HepG2 (cell line): Measurements from ENCODE around the gene DHRS9. TPM values are rescaled to one million over a fixed set of nuclear protein-coding genes. Genes with fewer than 3 reads are reported as not detected.

ENCODE experiments used
- ATAC-seq: fragments of 200-7000 bp; cut with Tn5 transposase; 3 replicates; pipeline ENCODE4 v1.9.1; 2020; ENCODE audit warnings: mild to moderate bottlenecking, moderate library complexity
- BruUV-seq: library from RNA; stranded (reverse); fragments of 400-500 nt; replicated peaks from 2 replicates; lab custom pipeline; 2021; lab: Mats Ljungman, UMichigan
- CTCF ChIA-PET: fragments of 300-600 bp; formaldehyde crosslinking; extraction: SDS; loops from one replicate; lab custom pipeline; 2021; ENCODE audit warnings: low total read pairs, inconsistent platforms, low intra/inter-chr PET ratio; lab: Yijun Ruan, JAX
- POLR2A ChIA-PET: fragments of 350-600 bp; sonication (Branson Sonifier 250); formaldehyde crosslinking; loops from one replicate; lab custom pipeline; 2020; ENCODE audit warnings: antibody characterized with exemption, inconsistent platforms; lab: Yijun Ruan, JAX
- DNase-seq: peaks from one replicate; pipeline ENCODE4 v3.0.0-alpha.2; 2015; ENCODE audit warnings: low spot score
- FAIRE-seq: peaks from 3 replicates; lab custom pipeline; 2011; peaks lifted over from hg19 to GRCh38; lab: Jason Lieb, UNC
- H2AFZ ChIP-seq: one replicate; pipeline ENCODE4 v1.6.1; 2011; ENCODE audit warnings: low read length, inconsistent platforms
- H3K27ac ChIP-seq: fragments of 300-600 bp; 3 replicates; pipeline ENCODE4 v1.8.0; 2011; ENCODE audit warnings: mixed run types, mild to moderate bottlenecking, mixed read lengths, low read length, inconsistent platforms; ENCODE audit not compliant: insufficient read depth; ENCODE audit errors: extremely low read length
- H3K27me3 ChIP-seq, 2 experiments: fragments of 200-600 bp in 1 of 2; 2 replicates in 1 of 2; 3 replicates in 1 of 2; pipeline versions ENCODE4 v1.6.0 to v1.8.0; 2011; ENCODE audit warnings: low read length in 2 of 2, mild to moderate bottlenecking in 2 of 2, moderate library complexity in 2 of 2, inconsistent platforms in 1 of 2; ENCODE audit not compliant: insufficient read depth in 2 of 2, control insufficient read depth in 1 of 2
- H3K36me3 ChIP-seq, 2 experiments: fragments of 200-600 bp in 1 of 2; replicated peaks in 1 of 2; 2 replicates in 1 of 2; 3 replicates in 1 of 2; pipeline versions ENCODE4 v1.5.1 to v1.8.0; 2011; ENCODE audit warnings: low read length in 2 of 2, inconsistent platforms in 1 of 2; ENCODE audit not compliant: insufficient read depth in 2 of 2, control insufficient read depth in 1 of 2
- H3K4me1 ChIP-seq: 2 replicates; pipeline ENCODE4 v1.5.1; 2012; ENCODE audit warnings: low read length, inconsistent platforms; ENCODE audit not compliant: insufficient read depth
- H3K4me2 ChIP-seq: 2 replicates; pipeline ENCODE4 v1.6.0; 2011; ENCODE audit warnings: low read depth, low read length, inconsistent platforms
- H3K4me3 ChIP-seq, 3 experiments: fragments of 200-600 bp in 1 of 3; sonication (generic), shearing (Covaris generic) in 1 of 3; replicated peaks in 1 of 3; 2 replicates each; pipeline ENCODE4 v1.5.1; 2011 to 2016; ENCODE audit warnings: low read length in 3 of 3, inconsistent platforms in 2 of 3, low read depth in 2 of 3, mild to moderate bottlenecking in 2 of 3, control low read depth in 1 of 3, mixed read lengths in 1 of 3; ENCODE audit not compliant: insufficient read depth in 1 of 3
- H3K79me2 ChIP-seq: one replicate; pipeline ENCODE4 v1.6.1; 2011; ENCODE audit warnings: low read length, inconsistent platforms; ENCODE audit not compliant: insufficient read depth
- H3K9ac ChIP-seq: 2 replicates; pipeline ENCODE4 v1.6.0; 2011; ENCODE audit warnings: mild to moderate bottlenecking, low read depth, low read length, inconsistent platforms; ENCODE audit not compliant: insufficient read depth
- H3K9me3 ChIP-seq: 2 replicates; pipeline ENCODE4 v1.5.1; 2012; ENCODE audit warnings: mild to moderate bottlenecking, low read length
- H4K20me1 ChIP-seq: 2 replicates; pipeline ENCODE4 v1.6.0; 2011; ENCODE audit warnings: inconsistent platforms, mild to moderate bottlenecking, low read length, moderate library complexity; ENCODE audit not compliant: insufficient read depth
- ARHGAP35 ChIP-seq: sonication (generic); formaldehyde crosslinking; IDR thresholded peaks from 2 replicates; pipeline ENCODE4 v1.9.0; 2022; ENCODE audit warnings: mild to moderate bottlenecking, inconsistent platforms, moderate library complexity, missing genetic modification reagents, borderline replicate concordance
- CENPX ChIP-seq: sonication (generic); formaldehyde crosslinking; IDR thresholded peaks from 2 replicates; pipeline ENCODE4 v1.9.0; 2021; ENCODE audit warnings: mild to moderate bottlenecking, missing genetic modification reagents, moderate library complexity
- FIP1L1 ChIP-seq: fragments of 200-400 bp; formaldehyde crosslinking; IDR thresholded peaks from 2 replicates; pipeline ENCODE4 v1.6.1; 2018; ENCODE audit warnings: low read depth, mild to moderate bottlenecking, low read length, moderate library complexity, borderline replicate concordance; ENCODE audit not compliant: insufficient read depth
- GTF2F1 ChIP-seq: fragments of 150-350 bp; IDR thresholded peaks from 2 replicates; pipeline ENCODE4 v1.6.1; 2014; ENCODE audit warnings: low read length
- KDM5A ChIP-seq: fragments of 200-600 bp; sonication (generic); IDR thresholded peaks from 2 replicates; pipeline ENCODE4 v1.7.0; 2018; ENCODE audit warnings: antibody characterized with exemption, mild to moderate bottlenecking, low read length, borderline replicate concordance
- KLF9 ChIP-seq: IDR thresholded peaks from 2 replicates; pipeline ENCODE4 v1.6.1; 2016; ENCODE audit warnings: low read depth
- MAF1 ChIP-seq: sonication (generic); formaldehyde crosslinking; IDR thresholded peaks from 2 replicates; pipeline ENCODE4 v1.5.0; 2020; ENCODE audit warnings: missing genetic modification reagents, borderline replicate concordance
- MLLT10 ChIP-seq: sonication (generic); formaldehyde crosslinking; IDR thresholded peaks from 2 replicates; pipeline ENCODE4 v1.4.0; 2020; ENCODE audit warnings: missing genetic modification reagents
- NFKB2 ChIP-seq: sonication (generic); formaldehyde crosslinking; IDR thresholded peaks from 2 replicates; pipeline ENCODE4 v1.4.0; 2020; ENCODE audit warnings: missing genetic modification reagents, borderline replicate concordance
- NRL ChIP-seq: sonication (generic); formaldehyde crosslinking; IDR thresholded peaks from 2 replicates; pipeline ENCODE4 v1.5.0; 2020; ENCODE audit warnings: missing genetic modification reagents, mild to moderate bottlenecking, moderate library complexity, borderline replicate concordance
- SP5 ChIP-seq: IDR thresholded peaks from 2 replicates; pipeline ENCODE4 v1.6.1; 2016; ENCODE audit warnings: low read depth, borderline replicate concordance
- THAP11 ChIP-seq: IDR thresholded peaks from 2 replicates; pipeline ENCODE4 v1.6.1; 2016; ENCODE audit warnings: missing biosample characterization, missing genetic modification reagents
- TRIM24 ChIP-seq: sonication (generic); formaldehyde crosslinking; IDR thresholded peaks from 2 replicates; pipeline ENCODE4 v1.8.0; 2022; ENCODE audit warnings: mild to moderate bottlenecking, missing genetic modification reagents
- ZNF33B ChIP-seq: sonication (generic); formaldehyde crosslinking; IDR thresholded peaks from 2 replicates; pipeline ENCODE4 v1.5.1; 2020; ENCODE audit warnings: mild to moderate bottlenecking, missing genetic modification reagents
- ZNF343 ChIP-seq: sonication (generic); formaldehyde crosslinking; IDR thresholded peaks from 2 replicates; pipeline ENCODE4 v1.4.0; 2020; ENCODE audit warnings: mild to moderate bottlenecking, missing genetic modification reagents
- WGBS: methylation state at CpG from one replicate; pipeline ENCODE4 v1.1.6; 2017; ENCODE audit warnings: low lambda C conversion rate; 5-methylcytosine and 5-hydroxymethylcytosine counted together
- in situ Hi-C: cut with HindIII; loops from 2 replicates; pipeline ENCODE4 v1.10.0; 2017; ENCODE audit warnings: low pct_unique_long_range_greater_than_20kb; ENCODE audit not compliant: extremely low pct_ligation_motif_present
- intact Hi-C: fragments of 100-400 bp; cut with micrococcal nuclease; formaldehyde crosslinking; loops from one replicate; pipeline ENCODE4 v1.10.0; 2022; ENCODE audit not compliant: unreplicated experiment
- polyA plus RNA-seq, 8 experiments: library from polyadenylated mRNA; depleted of rRNA in 3 of 8; stranded (reverse) in 7 of 8; unstranded in 1 of 8; fragments of >200 nt; fragmentation: Illumina TruSeq in 4 of 8; extraction: Trizol in 4 of 8; gene quantifications; 2 replicates each; pipeline versions ENCODE4 v1.2.1 to v1.2.3, GENCODE V29; 2011 to 2016; ENCODE audit warnings: low read depth in 4 of 8, missing spikeins in 1 of 8, mixed read lengths in 1 of 8; ENCODE audit not compliant: insufficient read depth in 1 of 8
- total RNA-seq, 5 experiments: library from RNA; depleted of rRNA; stranded (reverse); fragments of >200 nt; fragmentation: Illumina TruSeq; extraction: Trizol; gene quantifications; 2 replicates each; pipeline ENCODE4 v1.2.3, GENCODE V29; 2016; ENCODE audit warnings: low read depth in 1 of 5
- TF ChIP-seq, protein P1 (sequence below): sonication (generic); formaldehyde crosslinking; IDR thresholded peaks from 2 replicates; pipeline ENCODE4 v1.8.1; 2023; ENCODE audit warnings: mild to moderate bottlenecking, moderate library complexity, missing genetic modification reagents
- TF ChIP-seq, protein P2 (sequence below): sonication (generic); formaldehyde crosslinking; IDR thresholded peaks from 2 replicates; pipeline ENCODE4 v1.4.0; 2020; ENCODE audit warnings: missing genetic modification reagents
- TF ChIP-seq, protein P3 (sequence below): sonication (generic); formaldehyde crosslinking; conservative IDR thresholded peaks from 2 replicates; pipeline ENCODE4 v1.8.0; 2022; ENCODE audit warnings: mild to moderate bottlenecking, moderate library complexity, missing genetic modification reagents
- TF ChIP-seq, protein P4 (sequence below): sonication (generic); formaldehyde crosslinking; IDR thresholded peaks from 2 replicates; pipeline ENCODE4 v1.4.0; 2020; ENCODE audit warnings: missing genetic modification reagents

The DHRS9 gene
- total and polyA plus RNA-seq, 2 of the 13 experiments (the other 11 are each of a cell fraction or from before 2014, with no cell fraction given): not detected

DNA sequence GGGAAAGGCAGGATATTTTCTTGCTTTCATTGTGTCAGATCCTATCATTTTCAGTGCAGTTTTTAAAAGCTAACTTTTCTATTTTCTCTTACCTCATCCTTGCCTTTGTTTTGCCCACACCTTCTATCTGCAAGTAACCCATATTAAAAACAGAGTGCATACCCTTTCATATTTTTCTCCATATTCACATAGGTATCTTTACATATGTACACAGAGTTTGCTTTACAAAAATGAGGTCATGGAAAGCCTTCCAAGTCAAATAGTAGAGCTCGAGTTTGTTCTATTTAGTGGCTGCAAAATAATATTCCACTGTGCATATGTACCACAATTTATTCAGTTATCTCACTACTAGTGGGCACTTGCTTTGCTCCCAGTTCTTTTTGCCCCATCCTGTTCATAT lies 3.9 kb upstream of the DHRS9 start:
- ATAC-seq: no peak
- FAIRE-seq: no peak
- no peaks in the 10 kb centered on the region for H3K36me3 ChIP-seq
- no peak overlapping the region for H3K9ac ChIP-seq
- H3K27ac ChIP-seq: no peak overlapping the region
- ChIA-PET CTCF (no interaction called here), POLR2A (no interaction called here)
- no peaks in the 10 kb centered on the region for H3K4me1 ChIP-seq
- WGBS: 0% methylated on average over 1 of the region's 1 CpG
- DNase-seq: no peak
- no peaks in the 10 kb centered on the region for H3K79me2 ChIP-seq
- in situ Hi-C loops (no loop called here), intact Hi-C loops (no loop called here)
- H4K20me1 ChIP-seq: no peaks in the 10 kb centered on the region
- no peak for TF ChIP-seq NRL (CRISPR knock-in tag)
- no peak for TF ChIP-seq GTF2F1
- no peak for TF ChIP-seq MAF1 (CRISPR knock-in tag)
- TF ChIP-seq FIP1L1: no peak
- TF ChIP-seq NFKB2 (CRISPR knock-in tag): no peak
- no peak for TF ChIP-seq MLLT10 (CRISPR knock-in tag)
- no peak for TF ChIP-seq ZNF343
- TF ChIP-seq KLF9: no peak
- TF ChIP-seq THAP11 (CRISPR knock-in tag): no peak
- TF ChIP-seq, protein P1, sequence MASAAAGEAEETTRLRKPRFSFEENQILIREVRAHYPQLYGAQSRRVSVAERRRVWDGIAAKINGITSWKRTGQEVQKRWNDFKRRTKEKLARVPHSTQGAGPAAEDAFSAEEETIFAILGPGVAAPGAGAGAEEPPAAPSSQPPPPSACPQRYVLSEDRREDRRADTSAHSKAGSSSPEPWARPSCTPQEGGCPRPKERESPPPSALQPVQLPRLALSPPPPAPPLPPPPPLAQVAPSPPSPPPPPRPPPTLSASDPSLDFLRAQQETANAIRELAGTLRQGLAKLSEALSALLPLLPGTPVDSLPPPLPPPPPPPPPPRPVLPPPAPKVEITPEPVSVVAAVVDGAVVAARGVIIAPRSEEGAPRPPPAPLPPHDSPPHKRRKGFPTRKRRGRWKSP (CRISPR knock-in tag): no peak
- TF ChIP-seq KDM5A: no peak
- TF ChIP-seq, protein P2, sequence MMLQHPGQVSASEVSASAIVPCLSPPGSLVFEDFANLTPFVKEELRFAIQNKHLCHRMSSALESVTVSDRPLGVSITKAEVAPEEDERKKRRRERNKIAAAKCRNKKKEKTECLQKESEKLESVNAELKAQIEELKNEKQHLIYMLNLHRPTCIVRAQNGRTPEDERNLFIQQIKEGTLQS (CRISPR knock-in tag): no peak
- TF ChIP-seq, protein P3, sequence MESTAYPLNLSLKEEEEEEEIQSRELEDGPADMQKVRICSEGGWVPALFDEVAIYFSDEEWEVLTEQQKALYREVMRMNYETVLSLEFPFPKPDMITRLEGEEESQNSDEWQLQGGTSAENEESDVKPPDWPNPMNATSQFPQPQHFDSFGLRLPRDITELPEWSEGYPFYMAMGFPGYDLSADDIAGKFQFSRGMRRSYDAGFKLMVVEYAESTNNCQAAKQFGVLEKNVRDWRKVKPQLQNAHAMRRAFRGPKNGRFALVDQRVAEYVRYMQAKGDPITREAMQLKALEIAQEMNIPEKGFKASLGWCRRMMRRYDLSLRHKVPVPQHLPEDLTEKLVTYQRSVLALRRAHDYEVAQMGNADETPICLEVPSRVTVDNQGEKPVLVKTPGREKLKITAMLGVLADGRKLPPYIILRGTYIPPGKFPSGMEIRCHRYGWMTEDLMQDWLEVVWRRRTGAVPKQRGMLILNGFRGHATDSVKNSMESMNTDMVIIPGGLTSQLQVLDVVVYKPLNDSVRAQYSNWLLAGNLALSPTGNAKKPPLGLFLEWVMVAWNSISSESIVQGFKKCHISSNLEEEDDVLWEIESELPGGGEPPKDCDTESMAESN: no peak
- TF ChIP-seq CENPX: no peak
- no peak for TF ChIP-seq ARHGAP35 (CRISPR knock-in tag)
- TF ChIP-seq ZNF33B (CRISPR knock-in tag): no peak
- TF ChIP-seq TRIM24 (CRISPR knock-in tag): no peak
- TF ChIP-seq SP5 (CRISPR knock-in tag): no peak
- TF ChIP-seq, protein P4, sequence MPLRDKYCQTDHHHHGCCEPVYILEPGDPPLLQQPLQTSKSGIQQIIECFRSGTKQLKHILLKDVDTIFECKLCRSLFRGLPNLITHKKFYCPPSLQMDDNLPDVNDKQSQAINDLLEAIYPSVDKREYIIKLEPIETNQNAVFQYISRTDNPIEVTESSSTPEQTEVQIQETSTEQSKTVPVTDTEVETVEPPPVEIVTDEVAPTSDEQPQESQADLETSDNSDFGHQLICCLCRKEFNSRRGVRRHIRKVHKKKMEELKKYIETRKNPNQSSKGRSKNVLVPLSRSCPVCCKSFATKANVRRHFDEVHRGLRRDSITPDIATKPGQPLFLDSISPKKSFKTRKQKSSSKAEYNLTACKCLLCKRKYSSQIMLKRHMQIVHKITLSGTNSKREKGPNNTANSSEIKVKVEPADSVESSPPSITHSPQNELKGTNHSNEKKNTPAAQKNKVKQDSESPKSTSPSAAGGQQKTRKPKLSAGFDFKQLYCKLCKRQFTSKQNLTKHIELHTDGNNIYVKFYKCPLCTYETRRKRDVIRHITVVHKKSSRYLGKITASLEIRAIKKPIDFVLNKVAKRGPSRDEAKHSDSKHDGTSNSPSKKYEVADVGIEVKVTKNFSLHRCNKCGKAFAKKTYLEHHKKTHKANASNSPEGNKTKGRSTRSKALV (CRISPR knock-in tag): no peak
- no peak overlapping the region for H2AFZ ChIP-seq
- no TSS peak for BruUV-seq
- H3K4me3 ChIP-seq: no peak overlapping the region
- H3K9me3 ChIP-seq: no peaks in the 10 kb centered on the region
- H3K27me3 ChIP-seq: peaks cover 0 to 6% of the 10 kb centered on the region in 2 experiments; a peak in 1 of 5 replicates
- no peak overlapping the region for H3K4me2 ChIP-seq
